ENCODE measurements around the gene ATP5MC3. TPM values are rescaled to one million over a fixed set of nuclear protein-coding genes. Genes with fewer than 3 reads are reported as not detected.
A peak's percentile ranks its signal among the peaks of the same experiment; 100 is the strongest.
"Not testable (repeated sequence)": the region's sequence is repeated elsewhere in the genome, so short reads cannot be mapped to it uniquely, and the experiment has no call there.

The ATP5MC3 gene
- total RNA-seq (2021) (385 and 389 TPM in 2 replicates), Bru-seq, nascent RNA (percentile 94 among the genes with signal in this experiment), BruChase-seq, experiment 1, labeled RNA remaining after a 2-hour chase (percentile 92 among the genes with signal in this experiment), BruChase-seq, experiment 2, labeled RNA remaining after a 6-hour chase (percentile 96 among the genes with signal in this experiment)
- long read RNA-seq, full-length matches to known transcripts: 364 of 379 reads
- long read RNA-seq, partial matches to known transcripts: 8 of 379 reads
- long read RNA-seq, other reads (novel, unspliced or antisense): 7 of 379 reads

DNA sequence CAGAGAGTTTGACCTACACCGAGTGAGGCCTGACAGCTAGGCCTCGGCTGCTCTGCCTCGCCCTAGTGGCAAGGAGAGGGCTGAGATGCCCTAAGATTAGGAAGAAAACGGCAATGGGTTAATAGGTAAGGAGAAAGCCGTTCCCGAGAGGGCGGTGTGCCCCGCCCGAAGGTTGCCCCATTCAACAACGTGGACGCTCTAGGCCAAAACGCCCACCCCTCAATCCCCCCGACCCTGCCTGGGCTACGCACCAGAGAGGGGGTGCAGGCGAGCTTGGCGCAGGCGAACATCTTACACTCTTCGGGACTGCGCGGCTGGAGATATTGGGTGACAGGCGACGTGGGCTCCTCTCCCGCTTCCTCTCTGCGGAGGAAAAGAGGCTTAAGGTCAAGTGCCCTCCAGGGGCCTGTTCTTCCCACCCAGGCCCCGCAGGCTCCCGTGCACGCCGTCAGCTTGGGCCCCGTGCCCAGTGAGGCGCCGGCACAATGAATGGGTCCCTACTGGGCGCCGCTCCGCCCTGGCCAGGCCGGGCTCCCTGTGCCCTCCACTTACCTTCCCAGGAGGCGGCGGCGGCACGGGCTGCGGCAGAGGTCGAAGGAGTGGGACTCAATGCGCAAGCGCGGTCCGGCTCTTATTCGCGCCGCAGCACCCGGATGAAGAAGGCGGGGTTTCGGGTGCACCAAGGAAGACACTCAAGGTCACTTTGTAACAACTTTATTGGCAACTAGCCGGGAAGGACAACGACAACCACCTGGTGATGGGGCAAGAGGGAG lies at the start of gene ATP5MC3:
TSS of gene ATP5MC3 (minus strand) at position 607 of the 773 bp plus-strand sequence. CDS start at position 290, 317 bp downstream.
- ChIA-PET CTCF (no interaction called here), POLR2A (ENCODE audit: low non-redundant PET) (no interaction called here)
- Histone ChIP-seq H3K4me3 (ENCODE audit: low read depth, low read length, poor library complexity, severe bottlenecking) (peak within 1 kb of the TSS; percentile 94), H3K9me3 (ENCODE audit: low read depth, low read length, poor library complexity, severe bottlenecking) (no peaks in the 10 kb centered on the region), H3K4me1 (ENCODE audit: insufficient read depth, low read length, poor library complexity, severe bottlenecking) (peaks cover 15% of the 10 kb centered on the region), H3K27me3 (replicated peaks; ENCODE audit: insufficient read depth, low read depth, low read length, poor library complexity) (no peaks in the 10 kb centered on the region), H3K27ac (ENCODE audit: low read depth, low read length, poor library complexity, severe bottlenecking) (peak within 1 kb of the TSS; percentile 89), H3K36me3 (ENCODE audit: insufficient read depth, low read length, poor library complexity, severe bottlenecking) (peaks cover 35% of the 10 kb centered on the region)
- no TSS peak for BruUV-seq (replicated peaks)
- TF ChIP-seq EZH2 (IDR thresholded peaks at IDR 0.05; ENCODE audit: borderline replicate concordance, low read depth, low read length, poor library complexity, severe bottlenecking): no peak
- TF ChIP-seq, protein P1, sequence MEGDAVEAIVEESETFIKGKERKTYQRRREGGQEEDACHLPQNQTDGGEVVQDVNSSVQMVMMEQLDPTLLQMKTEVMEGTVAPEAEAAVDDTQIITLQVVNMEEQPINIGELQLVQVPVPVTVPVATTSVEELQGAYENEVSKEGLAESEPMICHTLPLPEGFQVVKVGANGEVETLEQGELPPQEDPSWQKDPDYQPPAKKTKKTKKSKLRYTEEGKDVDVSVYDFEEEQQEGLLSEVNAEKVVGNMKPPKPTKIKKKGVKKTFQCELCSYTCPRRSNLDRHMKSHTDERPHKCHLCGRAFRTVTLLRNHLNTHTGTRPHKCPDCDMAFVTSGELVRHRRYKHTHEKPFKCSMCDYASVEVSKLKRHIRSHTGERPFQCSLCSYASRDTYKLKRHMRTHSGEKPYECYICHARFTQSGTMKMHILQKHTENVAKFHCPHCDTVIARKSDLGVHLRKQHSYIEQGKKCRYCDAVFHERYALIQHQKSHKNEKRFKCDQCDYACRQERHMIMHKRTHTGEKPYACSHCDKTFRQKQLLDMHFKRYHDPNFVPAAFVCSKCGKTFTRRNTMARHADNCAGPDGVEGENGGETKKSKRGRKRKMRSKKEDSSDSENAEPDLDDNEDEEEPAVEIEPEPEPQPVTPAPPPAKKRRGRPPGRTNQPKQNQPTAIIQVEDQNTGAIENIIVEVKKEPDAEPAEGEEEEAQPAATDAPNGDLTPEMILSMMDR (conservative IDR thresholded peaks at IDR 0.05; ENCODE audit: low read depth, low read length): peak; percentile 26; the same call in 1 of the 2 replicates
- intact Hi-C loops (cut with micrococcal nuclease; ENCODE audit: unreplicated experiment): loop anchor here (10.0 kb wide), 1 partner anchor 146 kb away; no protein-coding TSS in a partner anchor
- peak; percentile 97 for DNase-seq (ENCODE audit: low spot score)

DNA sequence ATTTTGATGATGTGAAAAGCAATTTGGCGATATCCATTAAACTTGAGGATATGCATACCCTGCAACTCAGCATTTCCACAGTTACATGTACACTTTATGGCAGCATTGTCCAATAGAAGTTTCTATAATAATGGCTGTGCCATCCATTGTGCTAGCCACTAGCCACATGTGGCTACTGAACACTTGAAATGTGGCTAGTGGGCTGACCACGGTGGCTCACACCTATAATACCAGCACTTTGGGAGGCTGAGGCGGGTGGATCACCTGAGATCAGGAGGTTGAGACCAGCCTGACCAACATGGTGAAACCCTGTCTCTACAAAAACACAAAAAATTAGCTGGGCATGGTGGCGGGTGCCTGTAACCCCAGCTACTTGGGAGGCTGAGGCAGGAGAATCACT lies 47.1 kb upstream of the ATP5MC3 start:
- H3K4me3 ChIP-seq (ENCODE audit: low read depth, low read length, poor library complexity, severe bottlenecking); H3K27ac ChIP-seq (ENCODE audit: low read depth, low read length, poor library complexity, severe bottlenecking); POLR2A ChIA-PET (ENCODE audit: low non-redundant PET); H3K9me3 ChIP-seq (ENCODE audit: low read depth, low read length, poor library complexity, severe bottlenecking); DNase-seq (ENCODE audit: low spot score); CTCF ChIA-PET; intact Hi-C loops (cut with micrococcal nuclease; ENCODE audit: unreplicated experiment); BruUV-seq (replicated peaks); H3K36me3 ChIP-seq (ENCODE audit: insufficient read depth, low read length, poor library complexity, severe bottlenecking); H3K4me1 ChIP-seq (ENCODE audit: insufficient read depth, low read length, poor library complexity, severe bottlenecking): not testable (repeated sequence)
- peaks cover 24% of the 10 kb centered on the region for H3K27me3 ChIP-seq (replicated peaks; ENCODE audit: insufficient read depth, low read depth, low read length, poor library complexity)

DNA sequence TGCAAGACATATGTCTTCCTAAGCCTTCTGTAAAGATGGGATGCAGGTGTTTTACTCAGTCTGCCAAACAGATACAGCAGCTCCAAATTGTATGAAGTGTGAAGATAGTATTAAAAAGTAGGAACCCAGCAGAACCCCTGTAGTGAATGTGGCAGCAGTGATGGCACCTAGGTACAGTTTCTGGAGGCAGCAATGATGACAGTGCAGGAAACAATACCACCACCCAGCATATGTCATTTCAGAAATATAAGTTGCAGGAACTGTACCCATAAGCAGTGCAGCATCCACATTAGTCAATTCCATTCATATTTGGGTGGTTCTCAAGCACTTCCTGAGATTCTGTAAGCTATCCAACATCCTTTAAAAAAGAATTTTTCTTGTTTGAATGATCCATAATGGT lies 46.7 kb upstream of the ATP5MC3 start:
- BruUV-seq (replicated peaks): no TSS peak
- Histone ChIP-seq H3K9me3 (ENCODE audit: low read depth, low read length, poor library complexity, severe bottlenecking) (no peaks in the 10 kb centered on the region), H3K4me1 (ENCODE audit: insufficient read depth, low read length, poor library complexity, severe bottlenecking) (no peaks in the 10 kb centered on the region), H3K36me3 (ENCODE audit: insufficient read depth, low read length, poor library complexity, severe bottlenecking) (no peaks in the 10 kb centered on the region), H3K27ac (ENCODE audit: low read depth, low read length, poor library complexity, severe bottlenecking) (no peak overlapping the region), H3K4me3 (ENCODE audit: low read depth, low read length, poor library complexity, severe bottlenecking) (no peak overlapping the region), H3K27me3 (replicated peaks; ENCODE audit: insufficient read depth, low read depth, low read length, poor library complexity) (peaks cover 24% of the 10 kb centered on the region)
- no peak for DNase-seq (ENCODE audit: low spot score)
- intact Hi-C loops (cut with micrococcal nuclease; ENCODE audit: unreplicated experiment): no loop called here
- TF ChIP-seq, protein P1 (conservative IDR thresholded peaks at IDR 0.05; ENCODE audit: low read depth, low read length): no peak
- TF ChIP-seq EZH2 (IDR thresholded peaks at IDR 0.05; ENCODE audit: borderline replicate concordance, low read depth, low read length, poor library complexity, severe bottlenecking): no peak
- CTCF ChIA-PET: no interaction called here
- POLR2A ChIA-PET (ENCODE audit: low non-redundant PET): no interaction called here

All from A673 (cell line).